SK-N-MC (cell line): ENCODE data around the gene OR51G2.

Experiments
- EZH2 ChIP-seq: fragments of 200-600 bp; sonication (generic); IDR thresholded peaks from one replicate; pipeline ENCODE4 v1.6.1; 2017; ENCODE audit warnings: antibody characterized with exemption
- FOXP2 ChIP-seq: optimal IDR thresholded peaks from 2 replicates; pipeline ENCODE3; 2011; ENCODE audit warnings: mild to moderate bottlenecking, moderate library complexity; ENCODE audit not compliant: insufficient read depth; ENCODE audit errors: extremely low read length, control extremely low read depth
- POLR2AphosphoS5 ChIP-seq: IDR thresholded peaks from 2 replicates; pipeline ENCODE4 v1.6.1; 2012; ENCODE audit warnings: mild to moderate bottlenecking, low read depth, low read length, borderline replicate concordance

DNA sequence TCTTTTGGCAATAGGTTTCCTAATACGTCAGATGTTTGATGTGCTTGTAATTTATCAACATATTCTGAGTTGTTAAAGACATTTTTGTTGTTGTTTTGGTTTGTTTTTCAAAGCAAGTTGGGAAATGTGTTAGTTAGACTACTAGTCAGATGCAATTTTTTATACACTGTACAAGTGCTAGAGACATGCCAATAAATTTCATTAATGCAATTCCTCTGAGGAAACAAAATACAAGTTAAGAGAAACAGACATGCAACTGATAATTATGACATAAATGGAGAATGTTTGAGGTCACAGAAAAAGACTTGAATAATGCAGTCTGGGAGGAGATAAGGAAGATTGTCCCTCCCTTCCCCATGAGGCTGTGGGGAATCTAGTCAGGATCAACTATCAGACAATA lies 31.6 kb downstream of the OR51G2 start:
- TF ChIP-seq POLR2AphosphoS5 (no peak), EZH2 (no peak), FOXP2 (no peak)
